ENCODE data around the gene PLPP4. TPM values are rescaled to one million over a fixed set of nuclear protein-coding genes. Genes with fewer than 3 reads are reported as not detected.

The PLPP4 gene
- total RNA-seq (2013) = not detected
- not detected for polyA plus RNA-seq
- not detected in 2 replicates for polyA minus RNA-seq
- 0 to 1.3 (median 0) reads per million in 11 experiments for total RNA-seq

- H4K20me1 ChIP-seq (ENCODE audit: insufficient read depth, low read length) = no peaks in the 10 kb centered on the region
- no peak within 1 kb of the TSS for H3K27ac ChIP-seq (ENCODE audit: low read depth in 1 of 2, low read length in 2 of 2)
- peaks cover 6% of the 10 kb centered on the region for H3K4me1 Mint-ChIP-seq
- WGBS (ENCODE audit: insufficient coverage) = under 1% methylated on average over 92 of the region's 92 CpGs
- no peak within 1 kb of the TSS for H3K4me3 ChIP-seq (replicated peaks in 1 of 3; ENCODE audit: low read depth in 2 of 3, low read length in 3 of 3)
- no peaks in the 10 kb centered on the region for H3K4me1 ChIP-seq (ENCODE audit: control insufficient read depth in 1 of 2, insufficient read depth in 2 of 2, low read length in 2 of 2)
- no peak within 1 kb of the TSS for H3K27ac Mint-ChIP-seq
- peaks cover 0 to 21% of the 10 kb centered on the region in 2 donors for H3K9me3 ChIP-seq (replicated peaks in 1 of 2; ENCODE audit: control insufficient read depth in 1 of 2, insufficient read depth in 1 of 2, low read length in 2 of 2)
- intact Hi-C loops (cut with micrococcal nuclease) = no loop called here
- H3K27me3 ChIP-seq (ENCODE audit: control insufficient read depth in 2 of 2, insufficient read depth in 2 of 2, low read length in 2 of 2) = peaks cover 29 to 52% of the 10 kb centered on the region in 2 donors
- H3K36me3 Mint-ChIP-seq = peaks cover 0 to 2% of the 10 kb centered on the region in 2 donors
- H3K9ac ChIP-seq (ENCODE audit: insufficient read depth, low read length, poor library complexity, severe bottlenecking) = no peak within 1 kb of the TSS
- TF ChIP-seq CTCF (IDR thresholded peaks at IDR 0.05) = no peak
- DNase-seq = no peak
- no peaks in the 10 kb centered on the region for H3K79me2 ChIP-seq (ENCODE audit: insufficient read depth, low read length)
- no peak within 1 kb of the TSS for H2AFZ ChIP-seq (ENCODE audit: insufficient read depth, low read depth, low read length, poor library complexity, severe bottlenecking)
- H3K4me3 Mint-ChIP-seq = peak within 1 kb of the TSS; percentile 66 to 87
- H3K4me2 ChIP-seq (replicated peaks; ENCODE audit: extremely low read depth, low read length, poor library complexity, severe bottlenecking) = no peak within 1 kb of the TSS
- peaks cover 0 to 11% (median 4%) of the 10 kb centered on the region in 7 donors for H3K9me3 Mint-ChIP-seq
- no peaks in the 10 kb centered on the region for H3K36me3 ChIP-seq (replicated peaks in 1 of 2; ENCODE audit: control insufficient read depth in 1 of 2, insufficient read depth in 2 of 2, low read length in 2 of 2)
- peaks cover 41 to 64% (median 50%) of the 10 kb centered on the region in 3 donors for H3K27me3 Mint-ChIP-seq (ENCODE audit: low read depth in 3 of 3)
These were observed at the start of gene PLPP4 for GRCh38 chr10:120456626-120457430. Gene PLPP4, plus strand, starts transcription at chr10:120457227. Its CDS starts 79 bp downstream, at chr10:120457306.

DNA sequence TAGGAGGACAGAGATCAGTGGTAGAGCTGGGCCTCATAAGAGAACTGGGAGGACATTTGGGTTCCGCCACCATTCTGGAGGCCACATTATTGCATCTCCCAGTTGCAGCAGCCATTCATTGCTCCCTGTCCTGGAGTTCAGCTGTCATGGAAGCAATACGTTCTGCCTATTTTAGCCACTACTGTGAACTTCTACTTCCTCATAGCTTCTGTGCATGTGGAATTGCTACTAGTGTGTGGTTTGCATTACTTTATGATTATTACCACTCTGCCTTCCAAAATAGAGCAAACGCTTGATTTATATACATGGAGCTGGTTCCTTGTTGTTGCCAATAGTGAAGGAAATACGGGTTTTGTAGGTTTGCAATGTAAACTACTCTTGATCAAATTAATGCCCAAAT is 47.2 kb upstream of the PLPP4 start:
- Mint-ChIP-seq H3K27me3 (ENCODE audit: low read depth in 3 of 3) (peaks cover 0 to 5% (median 2%) of the 10 kb centered on the region in 3 donors), H3K9me3 (peaks cover 0 to 6% (median 0%) of the 10 kb centered on the region in 7 donors), H3K4me3 (no peak overlapping the region), H3K36me3 (no peaks in the 10 kb centered on the region), H3K27ac (no peak overlapping the region), H3K4me1 (no peaks in the 10 kb centered on the region)
- H4K20me1 ChIP-seq (ENCODE audit: insufficient read depth, low read length) = no peaks in the 10 kb centered on the region
- no peaks in the 10 kb centered on the region for H3K36me3 ChIP-seq (replicated peaks in 1 of 2; ENCODE audit: control insufficient read depth in 1 of 2, insufficient read depth in 2 of 2, low read length in 2 of 2)
- no peak overlapping the region for H3K4me2 ChIP-seq (replicated peaks; ENCODE audit: extremely low read depth, low read length, poor library complexity, severe bottlenecking)
- H3K4me1 ChIP-seq (ENCODE audit: control insufficient read depth in 1 of 2, insufficient read depth in 2 of 2, low read length in 2 of 2) = no peaks in the 10 kb centered on the region
- intact Hi-C loops (cut with micrococcal nuclease) = no loop called here
- no peak overlapping the region for H2AFZ ChIP-seq (ENCODE audit: insufficient read depth, low read depth, low read length, poor library complexity, severe bottlenecking)
- TF ChIP-seq CTCF (IDR thresholded peaks at IDR 0.05) = no peak
- H3K27ac ChIP-seq (ENCODE audit: low read depth in 1 of 2, low read length in 2 of 2) = no peak overlapping the region
- no peaks in the 10 kb centered on the region for H3K79me2 ChIP-seq (ENCODE audit: insufficient read depth, low read length)
- no peak overlapping the region for H3K9ac ChIP-seq (ENCODE audit: insufficient read depth, low read length, poor library complexity, severe bottlenecking)
- H3K9me3 ChIP-seq (replicated peaks in 1 of 2; ENCODE audit: control insufficient read depth in 1 of 2, insufficient read depth in 1 of 2, low read length in 2 of 2) = no peaks in the 10 kb centered on the region
- H3K27me3 ChIP-seq (ENCODE audit: control insufficient read depth in 2 of 2, insufficient read depth in 2 of 2, low read length in 2 of 2) = no peaks in the 10 kb centered on the region
- DNase-seq = no peak
- H3K4me3 ChIP-seq (replicated peaks in 1 of 3; ENCODE audit: low read depth in 2 of 3, low read length in 3 of 3) = no peak overlapping the region
- WGBS (ENCODE audit: insufficient coverage) = 88% methylated on average over 1 of the region's 4 CpGs

Measured in CD14-positive monocyte (primary cell).